HCT116 (cell line): ENCODE results near the gene HOXB8. TPM values are rescaled to one million over a fixed set of nuclear protein-coding genes. Genes with fewer than 3 reads are reported as not detected.

Experiments used
- ATAC-seq: fragments of 200-7000 bp; cut with Tn5 transposase; 2 replicates; pipeline ENCODE4 v1.9.1; 2020; ENCODE audit warnings: mild to moderate bottlenecking, moderate library complexity
- BruUV-seq: library from RNA; stranded (reverse); fragments of 400-500 nt; replicated peaks from 2 replicates; lab custom pipeline; 2021; lab: Mats Ljungman, UMichigan
- CTCF ChIA-PET: fragments of 300-600 bp; sonication (Branson Sonifier 250); formaldehyde crosslinking; loops from one replicate; lab custom pipeline; 2021; ENCODE audit warnings: antibody characterized with exemption; lab: Charles Lee
- POLR2A ChIA-PET: fragments of 300-600, 350-600 bp; sonication (Branson Sonifier 250); formaldehyde crosslinking; loops from one replicate; lab custom pipeline; 2021; ENCODE audit warnings: antibody characterized with exemption; lab: Charles Lee
- RAD21 ChIA-PET, 2 experiments: fragments of 300-600 bp; sonication (Branson Sonifier 250); formaldehyde crosslinking; loops; one replicate each; lab custom pipeline; 2023; ENCODE audit warnings: low total read pairs in 2 of 2; ENCODE audit not compliant: uncharacterized antibody in 2 of 2, unreplicated experiment in 2 of 2, low non-redundant PET in 1 of 2; lab: Charles Lee
- DNase-seq: peaks from one replicate; pipeline ENCODE4 v3.0.0-alpha.2; 2010; ENCODE audit warnings: low read depth, low spot score
- H2AFZ ChIP-seq: fragments of 200-600 bp; shearing (Covaris generic), sonication (generic); 2 replicates; pipeline ENCODE4 v1.6.1; 2017; ENCODE audit warnings: low read depth, mixed run types, mixed read lengths, antibody characterized with exemption, low read length; ENCODE audit not compliant: poor library complexity, severe bottlenecking
- H3K27ac ChIP-seq: 2 replicates; pipeline ENCODE4 v1.5.1; 2012; ENCODE audit warnings: low read depth, low read length
- H3K27me3 ChIP-seq: fragments of 200-600 bp; sonication (generic); 2 replicates; pipeline ENCODE4 v1.6.1; 2016; ENCODE audit warnings: mixed run types, low read length, mixed read lengths; ENCODE audit not compliant: insufficient read depth
- H3K36me3 ChIP-seq, 2 experiments: fragments of 200-500 bp in 1 of 2; fragments of 200-600 bp in 1 of 2; sonication (Bioruptor generic) in 1 of 2; sonication (generic) in 1 of 2; 2 replicates each; pipeline versions ENCODE4 v1.5.1 to v1.6.1; 2014 to 2016; ENCODE audit warnings: low read length in 2 of 2, inconsistent platforms in 1 of 2, mixed read lengths in 1 of 2, mixed run types in 1 of 2; ENCODE audit not compliant: insufficient read depth in 2 of 2, control insufficient read depth in 1 of 2
- H3K4me1 ChIP-seq, 2 experiments: fragments of 200-600 bp in 1 of 2; sonication (generic) in 1 of 2; 2 replicates each; pipeline versions ENCODE4 v1.5.1 to v1.6.1; 2012 to 2017; ENCODE audit warnings: low read length in 2 of 2, inconsistent platforms in 1 of 2, mild to moderate bottlenecking in 1 of 2, mixed read lengths in 1 of 2, mixed run types in 1 of 2, moderate library complexity in 1 of 2; ENCODE audit not compliant: insufficient read depth in 2 of 2, control insufficient read depth in 1 of 2
- H3K4me2 ChIP-seq: fragments of 200-600 bp; sonication (generic); 2 replicates; pipeline ENCODE4 v1.6.1; 2017; ENCODE audit warnings: mixed run types, low read length, mixed read lengths
- H3K4me3 ChIP-seq, 2 experiments: fragments of 200-600 bp in 1 of 2; sonication (generic) in 1 of 2; replicated peaks in 1 of 2; 2 replicates each; pipeline ENCODE4 v1.5.1; 2011 to 2016; ENCODE audit warnings: low read length in 2 of 2, control low read depth in 1 of 2, low read depth in 1 of 2, mild to moderate bottlenecking in 1 of 2, mixed read lengths in 1 of 2, mixed run types in 1 of 2
- H3K79me2 ChIP-seq: fragments of 200-600 bp; sonication (generic); 2 replicates; pipeline ENCODE4 v1.6.1; 2017; ENCODE audit warnings: mild to moderate bottlenecking, mixed run types, low read length, moderate library complexity, mixed read lengths; ENCODE audit not compliant: insufficient read depth
- H3K9ac ChIP-seq: fragments of 200-600 bp; sonication (generic); 2 replicates; pipeline ENCODE4 v1.6.1; 2016; ENCODE audit warnings: low read length, mixed read lengths
- H3K9me2 ChIP-seq: fragments of 200-600 bp; sonication (generic), shearing (Covaris generic); 2 replicates; pipeline ENCODE4 v1.6.1; 2017; ENCODE audit warnings: mixed run types, mild to moderate bottlenecking, moderate library complexity; ENCODE audit not compliant: insufficient read depth
- H3K9me3 ChIP-seq, 2 experiments: fragments of 200-500 bp in 1 of 2; fragments of 200-600 bp in 1 of 2; sonication (Bioruptor generic) in 1 of 2; sonication (generic) in 1 of 2; 2 replicates each; pipeline ENCODE4 v1.6.1; 2014 to 2017; ENCODE audit warnings: low read length in 2 of 2, mixed read lengths in 2 of 2, inconsistent platforms in 1 of 2, low read depth in 1 of 2, mild to moderate bottlenecking in 1 of 2, mixed run types in 1 of 2, moderate library complexity in 1 of 2; ENCODE audit not compliant: control insufficient read depth in 1 of 2, insufficient read depth in 1 of 2
- H4K20me1 ChIP-seq: fragments of 200-600 bp; sonication (generic), shearing (Covaris generic); 2 replicates; pipeline ENCODE4 v1.6.1; 2017; ENCODE audit warnings: mixed run types, mild to moderate bottlenecking, moderate library complexity; ENCODE audit not compliant: insufficient read depth
- EGR1 ChIP-seq: IDR thresholded peaks from 2 replicates; pipeline ENCODE4 v1.6.1; 2012; ENCODE audit warnings: low read depth
- EZH2phosphoT487 ChIP-seq: fragments of 200-600 bp; IDR thresholded peaks from 2 replicates; pipeline ENCODE4 v1.6.1; 2018; ENCODE audit warnings: antibody characterized with exemption, borderline replicate concordance
- FOSL1 ChIP-seq: IDR thresholded peaks from 2 replicates; pipeline ENCODE4 v1.6.1; 2012; ENCODE audit warnings: low read depth
- POLR2A ChIP-seq: IDR thresholded peaks from 2 replicates; pipeline ENCODE4 v1.7.0; 2011; ENCODE audit warnings: borderline replicate concordance; ENCODE audit not compliant: insufficient read depth, insufficient read length; ENCODE audit errors: extremely low read depth
- POLR2AphosphoS5 ChIP-seq: IDR thresholded peaks from 2 replicates; pipeline ENCODE4 v1.6.1; 2011; ENCODE audit warnings: mild to moderate bottlenecking, low read depth, low read length, moderate library complexity
- SIN3A ChIP-seq: IDR thresholded peaks from 2 replicates; pipeline ENCODE4 v1.6.1; 2012; ENCODE audit warnings: low read depth
- SP1 ChIP-seq: IDR thresholded peaks from 2 replicates; pipeline ENCODE4 v1.6.1; 2012; ENCODE audit warnings: low read depth
- SRF ChIP-seq: IDR thresholded peaks from 2 replicates; pipeline ENCODE4 v1.6.1; 2012; ENCODE audit warnings: low read depth
- TCF7L2 ChIP-seq: IDR thresholded peaks from 2 replicates; pipeline ENCODE4 v1.7.0; 2011; ENCODE audit warnings: borderline replicate concordance, inconsistent platforms; ENCODE audit not compliant: insufficient read depth, insufficient read length; ENCODE audit errors: extremely low read depth
- YY1 ChIP-seq: IDR thresholded peaks from 2 replicates; pipeline ENCODE4 v1.6.1; 2011; ENCODE audit warnings: low read length, low read depth, moderate library complexity, mild to moderate bottlenecking; ENCODE audit not compliant: insufficient replicate concordance; ENCODE audit errors: extremely low read depth
- ZNF274 ChIP-seq: fragments of 200-500 bp; sonication (Bioruptor generic); IDR thresholded peaks from 2 replicates; pipeline ENCODE4 v1.6.1; 2014; ENCODE audit warnings: mild to moderate bottlenecking, low read depth, low read length, inconsistent platforms
- intact Hi-C: fragments of 100-400 bp; cut with micrococcal nuclease; formaldehyde crosslinking; loops from 2 replicates; pipeline ENCODE4 v1.10.0; 2022
- total RNA-seq: library from RNA; stranded (reverse); gene quantifications from one replicate; pipeline ENCODE4 v1.2.1, GENCODE V29; 2021; ENCODE audit not compliant: unreplicated experiment
- TF ChIP-seq, protein P1 (sequence below): IDR thresholded peaks from 2 replicates; pipeline ENCODE4 v1.6.1; 2012
- TF ChIP-seq, protein P2 (sequence below): IDR thresholded peaks from 2 replicates; pipeline ENCODE4 v1.6.1; 2011; ENCODE audit warnings: mild to moderate bottlenecking, low read length, moderate library complexity; ENCODE audit not compliant: insufficient replicate concordance; ENCODE audit errors: extremely low read depth
- TF ChIP-seq, protein P3 (sequence below): IDR thresholded peaks from 2 replicates; pipeline ENCODE4 v1.6.1; 2012

HOXB8 gene
- total RNA-seq, 1 experiment from 2014 or later: 44.7 TPM

DNA sequence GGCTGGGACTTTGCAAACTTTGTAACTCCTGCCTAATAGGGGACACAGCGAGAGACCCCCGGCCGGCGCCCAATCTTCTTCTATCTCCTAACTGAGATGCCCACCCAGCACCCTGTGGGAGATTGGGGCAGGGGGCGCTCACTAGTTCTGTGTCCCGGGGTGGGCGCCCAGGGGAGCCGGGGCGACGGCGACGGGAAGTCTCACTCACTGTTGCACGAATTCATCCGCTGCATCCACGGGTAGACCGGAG, 17.6 kb downstream of the HOXB8 start:
- Histone ChIP-seq H3K9me3 (no peaks in the 10 kb centered on the region), H3K27me3 (no peaks in the 10 kb centered on the region), H3K9ac (no peak overlapping the region), H3K79me2 (peaks cover 98% of the 10 kb centered on the region), H3K4me3 (no peak overlapping the region), H3K9me2 (no peaks in the 10 kb centered on the region), H3K36me3 (peaks cover 27 to 28% of the 10 kb centered on the region in 2 experiments; a peak in 3 of 4 replicates), H3K4me2 (no peak overlapping the region), H4K20me1 (peaks cover 4% of the 10 kb centered on the region; the same call in 1 of the 2 replicates), H3K27ac (no peak overlapping the region; the same call in 1 of the 2 replicates), H2AFZ (no peak overlapping the region), H3K4me1 (peaks cover 23 to 27% of the 10 kb centered on the region in 2 experiments)
- RAD21 ChIA-PET: no interaction called here
- ATAC-seq (no peak), DNase-seq (no peak)
- no peak for TF ChIP-seq SRF
- TF ChIP-seq, protein P1, sequence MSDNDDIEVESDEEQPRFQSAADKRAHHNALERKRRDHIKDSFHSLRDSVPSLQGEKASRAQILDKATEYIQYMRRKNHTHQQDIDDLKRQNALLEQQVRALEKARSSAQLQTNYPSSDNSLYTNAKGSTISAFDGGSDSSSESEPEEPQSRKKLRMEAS: no peak
- no peak for TF ChIP-seq POLR2A
- TF ChIP-seq, protein P2, sequence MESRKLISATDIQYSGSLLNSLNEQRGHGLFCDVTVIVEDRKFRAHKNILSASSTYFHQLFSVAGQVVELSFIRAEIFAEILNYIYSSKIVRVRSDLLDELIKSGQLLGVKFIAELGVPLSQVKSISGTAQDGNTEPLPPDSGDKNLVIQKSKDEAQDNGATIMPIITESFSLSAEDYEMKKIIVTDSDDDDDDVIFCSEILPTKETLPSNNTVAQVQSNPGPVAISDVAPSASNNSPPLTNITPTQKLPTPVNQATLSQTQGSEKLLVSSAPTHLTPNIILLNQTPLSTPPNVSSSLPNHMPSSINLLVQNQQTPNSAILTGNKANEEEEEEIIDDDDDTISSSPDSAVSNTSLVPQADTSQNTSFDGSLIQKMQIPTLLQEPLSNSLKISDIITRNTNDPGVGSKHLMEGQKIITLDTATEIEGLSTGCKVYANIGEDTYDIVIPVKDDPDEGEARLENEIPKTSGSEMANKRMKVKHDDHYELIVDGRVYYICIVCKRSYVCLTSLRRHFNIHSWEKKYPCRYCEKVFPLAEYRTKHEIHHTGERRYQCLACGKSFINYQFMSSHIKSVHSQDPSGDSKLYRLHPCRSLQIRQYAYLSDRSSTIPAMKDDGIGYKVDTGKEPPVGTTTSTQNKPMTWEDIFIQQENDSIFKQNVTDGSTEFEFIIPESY: no peak
- intact Hi-C loops: no loop called here
- CTCF ChIA-PET: no interaction called here
- no TSS peak for BruUV-seq
- POLR2A ChIA-PET: no interaction called here

DNA sequence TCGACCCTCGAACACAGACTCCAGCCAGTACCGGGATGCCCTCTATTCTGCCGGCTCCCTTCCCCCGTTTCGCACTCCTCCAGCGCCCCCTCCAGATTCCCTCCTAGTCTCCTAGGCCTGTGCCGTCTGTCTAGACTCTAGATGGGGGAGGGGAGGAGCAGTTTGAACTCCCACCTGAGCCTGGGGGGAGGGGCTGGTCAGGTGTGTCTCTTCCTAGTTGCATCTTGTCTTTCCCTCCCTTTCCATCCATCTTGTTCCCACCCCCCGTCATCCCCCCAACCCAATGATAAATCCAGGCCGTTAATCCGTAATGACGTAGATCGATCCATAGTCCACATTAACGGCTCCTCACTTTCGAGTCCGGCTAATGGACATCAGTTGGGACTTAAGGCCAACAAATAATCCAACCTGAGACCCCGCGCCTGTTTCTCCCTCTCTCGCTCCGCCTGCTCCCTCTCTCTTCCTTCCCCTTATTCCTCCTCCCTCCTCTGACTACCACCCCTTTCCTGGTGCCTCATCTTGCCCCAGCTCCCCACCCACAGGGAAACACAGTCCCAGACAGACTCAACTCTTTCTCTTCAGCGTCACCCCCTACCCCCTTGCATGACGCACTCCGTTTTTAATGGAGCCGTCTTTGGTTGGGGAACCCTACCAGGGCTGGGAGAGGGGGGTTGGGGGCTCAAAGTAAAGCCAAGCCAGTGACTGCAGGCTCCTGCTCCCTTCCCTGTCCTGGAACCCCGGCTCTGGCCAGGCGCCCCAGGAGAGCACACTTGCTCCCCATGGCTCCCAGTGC, 18.2 kb downstream of the HOXB8 start:
- Histone ChIP-seq H3K27me3 (no peaks in the 10 kb centered on the region), H3K9ac (no peak overlapping the region), H3K79me2 (peaks cover 93% of the 10 kb centered on the region), H4K20me1 (peaks cover 4% of the 10 kb centered on the region; the same call in 1 of the 2 replicates), H3K4me2 (no peak overlapping the region), H3K9me3 (no peaks in the 10 kb centered on the region), H3K4me3 (no peak overlapping the region), H2AFZ (no peak overlapping the region), H3K9me2 (no peaks in the 10 kb centered on the region), H3K36me3 (peaks cover 27 to 30% of the 10 kb centered on the region in 2 experiments; a peak in 3 of 4 replicates), H3K4me1 (peaks cover 22% of the 10 kb centered on the region in 2 experiments), H3K27ac (no peak overlapping the region)
- CTCF ChIA-PET: no interaction called here
- POLR2A ChIA-PET: interaction anchor here (0.8 kb wide), 1 partner anchor 8 kb away, joined by 3 read pairs; the partner anchor contains the start of gene HOXB6
- intact Hi-C loops: no loop called here
- RAD21 ChIA-PET: no interaction called here
- ATAC-seq: no peak
- BruUV-seq: no TSS peak
- no peak for DNase-seq
- TF ChIP-seq, protein P1: no peak
- TF ChIP-seq EGR1 (no peak), POLR2AphosphoS5 (no peak), FOSL1 (no peak), YY1 (no peak), SIN3A (no peak), EZH2phosphoT487 (no peak), ZNF274 (no peak), SP1 (no peak), SRF (no peak), TCF7L2 (no peak)
- TF ChIP-seq, protein P3, sequence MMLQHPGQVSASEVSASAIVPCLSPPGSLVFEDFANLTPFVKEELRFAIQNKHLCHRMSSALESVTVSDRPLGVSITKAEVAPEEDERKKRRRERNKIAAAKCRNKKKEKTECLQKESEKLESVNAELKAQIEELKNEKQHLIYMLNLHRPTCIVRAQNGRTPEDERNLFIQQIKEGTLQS: no peak
- TF ChIP-seq, protein P2: no peak
